Thyroid gland (tissue), 4 donors: ENCODE data around the gene PDE8B. TPM values are rescaled to one million over a fixed set of nuclear protein-coding genes. Genes with fewer than 3 reads are reported as not detected.

Source experiments
- DNase-seq, 2 donors: peaks; one replicate each; pipeline ENCODE4 v3.0.0-alpha.2; 2019
- H3K27ac ChIP-seq, 3 donors: fragments of 200-600 bp; sonication (generic); 1 replicate in 2 of 3; 2 replicates in 1 of 3; pipeline ENCODE4 v1.5.1; 2016 to 2019; ENCODE audit warnings: mild to moderate bottlenecking in 1 of 3, moderate library complexity in 1 of 3
- H3K27me3 ChIP-seq: fragments of 200-600 bp; sonication (generic); one replicate; pipeline ENCODE4 v1.5.1; 2019
- H3K36me3 ChIP-seq, 2 donors: fragments of 200-600 bp; sonication (generic); one replicate each; pipeline ENCODE4 v1.5.1; 2016 to 2019
- H3K4me1 ChIP-seq, 2 donors: fragments of 200-600 bp; sonication (generic); one replicate each; pipeline ENCODE4 v1.5.1; 2017 to 2019
- H3K4me3 ChIP-seq, 3 donors: fragments of 200-600 bp; sonication (generic); replicated peaks in 1 of 3; 1 replicate in 2 of 3; 2 replicates in 1 of 3; pipeline ENCODE4 v1.5.1; 2016; ENCODE audit warnings: mild to moderate bottlenecking in 1 of 3
- H3K9me3 ChIP-seq: fragments of 200-600 bp; sonication (generic); one replicate; pipeline ENCODE4 v1.5.1; 2017
- POLR2A ChIP-seq, 2 donors: fragments of 450-650 bp; IDR thresholded peaks; one replicate each; pipeline ENCODE4 v1.6.1; 2017; ENCODE audit warnings: antibody characterized with exemption in 2 of 2, mild to moderate bottlenecking in 2 of 2, moderate library complexity in 1 of 2
- WGBS, 2 donors: methylation state at CpG; one replicate each; pipeline ENCODE4 v1.1.5; 2017; 5-methylcytosine and 5-hydroxymethylcytosine counted together
- intact Hi-C: fragments of 100-400 bp; cut with DNase I; formaldehyde crosslinking; loops from one replicate; pipeline ENCODE4 v1.15.1; 2023
- total RNA-seq, 4 donors: library from RNA; depleted of rRNA; stranded (reverse); fragments of >200 nt; gene quantifications; one replicate each; pipeline ENCODE4 v1.2.3, GENCODE V29; 2016
- TF ChIP-seq, protein P1 (sequence below), 6 experiments: fragments of 200-600 bp in 3 of 6; fragments of 450-650 bp in 3 of 6; sonication (generic) in 3 of 6; IDR thresholded peaks; one replicate each; pipeline ENCODE4 v1.5.1; 2016 to 2019; ENCODE audit warnings: antibody characterized with exemption in 6 of 6, mild to moderate bottlenecking in 2 of 6, inconsistent platforms in 1 of 6, moderate library complexity in 1 of 6

Gene PDE8B
- total RNA-seq, 4 donors from 2014 or later, result 113 to 279 (median 218) TPM

DNA sequence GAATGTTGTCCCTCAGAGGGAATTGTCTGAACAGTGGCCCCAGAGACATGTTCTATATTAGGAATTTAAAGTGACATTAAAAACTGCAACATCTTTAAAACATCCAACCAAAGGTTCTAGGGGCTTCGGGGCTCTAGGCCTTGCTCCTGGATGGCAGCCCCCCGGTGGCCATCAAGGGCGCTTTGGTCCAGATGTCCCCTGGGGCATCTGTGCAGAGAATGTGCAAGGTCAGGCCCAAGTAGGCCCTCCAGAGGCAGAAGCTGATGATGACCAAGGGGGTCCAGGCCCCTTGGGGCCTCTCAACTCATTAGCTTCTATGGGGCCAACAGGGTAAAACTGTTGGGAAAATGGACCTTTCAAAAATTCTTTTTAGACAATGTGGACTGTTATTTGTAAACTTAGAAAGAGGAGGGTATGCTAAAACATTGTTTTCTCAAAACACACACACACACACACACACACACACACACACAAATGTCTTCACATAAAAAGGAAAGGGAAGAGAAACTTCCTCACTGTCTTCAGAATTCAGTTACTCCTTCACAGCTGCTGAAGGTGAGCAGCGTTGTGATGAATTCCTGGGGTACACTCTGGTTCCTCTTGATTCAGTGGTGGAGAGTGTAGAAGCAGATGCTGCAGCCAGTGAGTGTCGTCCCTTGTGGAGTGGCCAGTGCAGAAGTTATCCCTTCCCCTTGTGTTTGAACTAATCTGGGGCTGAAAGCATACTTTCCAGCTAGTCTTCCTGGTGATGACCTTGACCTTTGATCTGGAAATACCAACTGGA lies 156.4 kb downstream of the PDE8B start:
- Histone ChIP-seq H3K9me3 (no peaks in the 10 kb centered on the region), H3K27me3 (no peaks in the 10 kb centered on the region), H3K4me3 (no peak overlapping the region), H3K4me1 (peaks cover 0 to 12% of the 10 kb centered on the region in 2 donors), H3K36me3 (peaks cover 0 to 4% of the 10 kb centered on the region in 2 donors), H3K27ac (peak overlapping the region in 1 of 3 donors; percentile 18)
- TF ChIP-seq POLR2A (IDR thresholded peaks at IDR 0.05), result no peak
- TF ChIP-seq, protein P1, sequence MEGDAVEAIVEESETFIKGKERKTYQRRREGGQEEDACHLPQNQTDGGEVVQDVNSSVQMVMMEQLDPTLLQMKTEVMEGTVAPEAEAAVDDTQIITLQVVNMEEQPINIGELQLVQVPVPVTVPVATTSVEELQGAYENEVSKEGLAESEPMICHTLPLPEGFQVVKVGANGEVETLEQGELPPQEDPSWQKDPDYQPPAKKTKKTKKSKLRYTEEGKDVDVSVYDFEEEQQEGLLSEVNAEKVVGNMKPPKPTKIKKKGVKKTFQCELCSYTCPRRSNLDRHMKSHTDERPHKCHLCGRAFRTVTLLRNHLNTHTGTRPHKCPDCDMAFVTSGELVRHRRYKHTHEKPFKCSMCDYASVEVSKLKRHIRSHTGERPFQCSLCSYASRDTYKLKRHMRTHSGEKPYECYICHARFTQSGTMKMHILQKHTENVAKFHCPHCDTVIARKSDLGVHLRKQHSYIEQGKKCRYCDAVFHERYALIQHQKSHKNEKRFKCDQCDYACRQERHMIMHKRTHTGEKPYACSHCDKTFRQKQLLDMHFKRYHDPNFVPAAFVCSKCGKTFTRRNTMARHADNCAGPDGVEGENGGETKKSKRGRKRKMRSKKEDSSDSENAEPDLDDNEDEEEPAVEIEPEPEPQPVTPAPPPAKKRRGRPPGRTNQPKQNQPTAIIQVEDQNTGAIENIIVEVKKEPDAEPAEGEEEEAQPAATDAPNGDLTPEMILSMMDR (IDR thresholded peaks at IDR 0.05), result no peak
- DNase-seq, result no peak
- 86 to 95% methylated on average over 5 of the region's 5 CpGs for WGBS, 2 donors
- intact Hi-C loops, result no loop called here

DNA sequence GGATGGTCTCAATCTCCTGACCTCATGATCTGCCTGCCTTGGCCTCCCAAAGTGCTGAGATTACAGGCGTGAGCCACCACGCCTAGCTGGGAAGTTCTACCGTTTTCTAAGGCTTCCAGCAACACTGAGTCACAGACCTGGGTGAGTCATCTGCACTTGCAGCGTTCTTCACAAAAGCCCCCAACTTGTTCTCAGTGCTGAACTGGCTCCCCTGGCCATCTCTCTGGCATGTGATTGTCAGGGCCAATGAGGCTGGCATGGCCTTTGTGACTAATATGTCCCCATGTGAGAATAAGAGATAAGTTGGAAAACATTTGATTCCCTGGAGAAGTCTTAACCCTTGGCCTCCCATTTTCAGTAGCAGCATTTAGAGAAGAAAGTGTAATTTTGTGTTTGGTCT lies 157.3 kb downstream of the PDE8B start:
- no peak for DNase-seq
- intact Hi-C loops, result no loop called here
- H3K27me3 ChIP-seq, result no peaks in the 10 kb centered on the region
- WGBS, 2 donors, result 86 to 90% methylated on average over 4 of the region's 4 CpGs
- H3K36me3 ChIP-seq, result peaks cover 0 to 4% of the 10 kb centered on the region in 2 donors
- no peak for TF ChIP-seq POLR2A (IDR thresholded peaks at IDR 0.05)
- TF ChIP-seq, protein P1 (IDR thresholded peaks at IDR 0.05), result no peak
- no peaks in the 10 kb centered on the region for H3K9me3 ChIP-seq
- H3K4me1 ChIP-seq, result peaks cover 0 to 12% of the 10 kb centered on the region in 2 donors
- H3K4me3 ChIP-seq, result no peak overlapping the region
- H3K27ac ChIP-seq, result peak overlapping the region in 1 of 3 donors; percentile 21

DNA sequence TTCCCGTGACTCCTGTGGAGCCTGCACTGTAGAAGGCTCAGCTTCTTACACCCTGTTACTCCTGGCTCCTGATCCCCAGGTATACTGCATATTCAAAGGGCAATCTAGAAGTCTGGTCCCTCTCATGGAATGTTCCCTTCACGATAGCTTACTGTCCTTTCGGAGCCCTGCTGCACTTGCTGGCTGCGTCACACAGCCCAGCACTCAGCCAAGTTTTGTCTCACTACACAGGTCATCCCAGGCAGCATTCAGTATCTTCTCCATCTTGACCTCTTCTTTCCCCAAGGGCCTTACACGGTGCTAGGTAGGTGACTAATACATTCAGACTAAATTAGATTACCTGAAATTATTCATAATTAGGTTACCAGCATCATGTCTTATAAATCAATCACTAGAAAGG lies 157.9 kb downstream of the PDE8B start:
- DNase-seq, result no peak
- Histone ChIP-seq H3K4me3 (no peak overlapping the region), H3K27me3 (no peaks in the 10 kb centered on the region), H3K9me3 (no peaks in the 10 kb centered on the region), H3K36me3 (peaks cover 0 to 4% of the 10 kb centered on the region in 2 donors), H3K27ac (peak overlapping the region in 2 of 3 donors; percentile 21 to 44), H3K4me1 (peaks cover 0 to 12% of the 10 kb centered on the region in 2 donors)
- 87 to 92% methylated on average over 5 of the region's 5 CpGs for WGBS, 2 donors
- intact Hi-C loops, result no loop called here
- TF ChIP-seq POLR2A (IDR thresholded peaks at IDR 0.05), result no peak
- TF ChIP-seq, protein P1 (IDR thresholded peaks at IDR 0.05), result no peak

DNA sequence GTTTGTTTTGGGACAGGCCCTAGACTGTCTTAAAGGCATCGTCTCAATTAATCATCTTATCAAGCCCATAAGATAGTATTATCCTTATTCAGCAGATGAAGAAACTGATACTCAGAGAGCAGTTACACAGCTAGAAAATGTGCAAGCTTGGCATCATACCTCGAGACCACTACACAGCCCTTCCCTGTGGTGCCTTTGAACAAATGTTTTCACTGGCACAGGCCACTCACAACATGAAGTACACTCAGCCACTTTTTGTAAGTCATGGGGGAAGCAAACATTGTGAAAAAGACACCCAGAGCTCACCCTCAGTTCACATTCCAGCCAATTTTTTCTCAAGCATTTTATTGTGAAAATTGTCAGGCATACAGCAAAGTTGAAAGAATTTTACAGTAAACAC lies 159.1 kb downstream of the PDE8B start:
- DNase-seq, result peak; percentile 68 to 74
- Histone ChIP-seq H3K27me3 (no peaks in the 10 kb centered on the region), H3K27ac (peak overlapping the region; percentile 7 to 25 (median 20)), H3K4me3 (no peak overlapping the region), H3K4me1 (peaks cover 0 to 12% of the 10 kb centered on the region in 2 donors), H3K9me3 (no peaks in the 10 kb centered on the region), H3K36me3 (peaks cover 0 to under 1% of the 10 kb centered on the region in 2 donors)
- intact Hi-C loops, result no loop called here
- no peak for TF ChIP-seq POLR2A (IDR thresholded peaks at IDR 0.05)
- 29 to 40% methylated on average over 2 of the region's 2 CpGs for WGBS, 2 donors

DNA sequence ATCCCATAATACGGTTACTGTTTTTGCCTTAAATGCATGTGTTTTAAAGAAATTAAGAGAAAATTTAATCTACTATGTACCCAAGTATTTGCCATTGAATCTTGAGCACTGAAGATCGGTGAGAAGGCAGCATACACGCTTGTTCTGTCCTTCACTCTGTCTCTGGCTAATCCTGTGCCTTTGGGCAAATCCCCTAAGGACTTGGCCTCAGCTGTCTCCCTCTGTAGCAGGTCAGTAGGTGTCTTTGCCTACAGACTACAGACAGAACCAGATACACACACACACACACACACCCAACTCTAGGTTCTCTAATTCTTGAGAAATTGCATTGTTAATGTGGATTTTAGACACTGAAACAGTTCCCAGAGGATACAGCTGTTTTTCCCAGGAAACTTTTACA lies 164.2 kb downstream of the PDE8B start:
- no peaks in the 10 kb centered on the region for H3K9me3 ChIP-seq
- intact Hi-C loops, result no loop called here
- no peak for DNase-seq
- H3K4me3 ChIP-seq, result no peak overlapping the region
- H3K4me1 ChIP-seq, result peaks cover 14 to 18% of the 10 kb centered on the region in 2 donors
- no peaks in the 10 kb centered on the region for H3K36me3 ChIP-seq
- no peaks in the 10 kb centered on the region for H3K27me3 ChIP-seq
- no peak overlapping the region for H3K27ac ChIP-seq
- TF ChIP-seq POLR2A (IDR thresholded peaks at IDR 0.05), result no peak
- TF ChIP-seq, protein P1 (IDR thresholded peaks at IDR 0.05), result no peak
- WGBS, 2 donors, result 92 to 95% methylated on average over 3 of the region's 3 CpGs
